AG04449 (cell line): ENCODE data around the gene NALCN.

Experiments used
- CTCF ChIA-PET: fragments of 350-600 bp; formaldehyde crosslinking; extraction: SDS; loops from one replicate; lab custom pipeline; 2021; ENCODE audit warnings: antibody characterized with exemption; lab: Yijun Ruan, JAX
- POLR2A ChIA-PET: fragments of 400-600, 350-600 bp; formaldehyde crosslinking; extraction: SDS; loops from one replicate; lab custom pipeline; 2020; ENCODE audit warnings: antibody characterized with exemption, inconsistent platforms; lab: Yijun Ruan, JAX
- DNase-seq: peaks from one replicate; pipeline ENCODE4 v3.0.0-alpha.2; 2010; ENCODE audit warnings: low read depth, low spot score
- H3K4me3 ChIP-seq: 2 replicates; pipeline ENCODE4 v1.5.1; 2011; ENCODE audit warnings: low read depth, mild to moderate bottlenecking, control low read depth, low read length
- TF ChIP-seq, protein P1 (sequence below): IDR thresholded peaks from one replicate; pipeline ENCODE4 v1.5.1; 2011; ENCODE audit warnings: mild to moderate bottlenecking, moderate library complexity, low read length, control low read depth, inconsistent platforms; ENCODE audit not compliant: insufficient read depth; ENCODE audit errors: missing control alignments

Gene NALCN

DNA sequence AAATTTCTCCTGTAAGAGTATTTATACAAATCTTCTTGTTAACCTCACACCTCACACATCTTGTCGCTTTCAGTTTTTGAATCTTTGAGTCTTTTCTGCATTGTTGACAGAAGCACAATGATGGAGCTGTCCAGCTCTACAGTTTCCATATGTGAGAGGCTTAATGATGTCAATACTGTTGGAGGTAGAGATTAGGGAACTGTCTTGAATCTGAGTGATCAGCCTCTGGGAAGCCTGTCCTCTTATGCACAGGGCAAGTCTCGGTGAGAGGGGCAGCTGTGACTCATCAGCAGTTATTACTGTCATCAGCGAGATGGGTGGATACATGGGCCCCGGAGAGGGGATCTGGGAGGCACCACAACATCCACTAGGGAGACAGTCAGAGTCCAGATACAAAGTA, 31.5 kb upstream of the NALCN start:
- DNase-seq, result no peak
- CTCF ChIA-PET, result interaction anchor here (1.3 kb wide), 1 partner anchor 300 kb away, joined by 4 read pairs; no protein-coding TSS in a partner anchor
- H3K4me3 ChIP-seq, result no peak overlapping the region
- POLR2A ChIA-PET, result no interaction called here
- TF ChIP-seq, protein P1, sequence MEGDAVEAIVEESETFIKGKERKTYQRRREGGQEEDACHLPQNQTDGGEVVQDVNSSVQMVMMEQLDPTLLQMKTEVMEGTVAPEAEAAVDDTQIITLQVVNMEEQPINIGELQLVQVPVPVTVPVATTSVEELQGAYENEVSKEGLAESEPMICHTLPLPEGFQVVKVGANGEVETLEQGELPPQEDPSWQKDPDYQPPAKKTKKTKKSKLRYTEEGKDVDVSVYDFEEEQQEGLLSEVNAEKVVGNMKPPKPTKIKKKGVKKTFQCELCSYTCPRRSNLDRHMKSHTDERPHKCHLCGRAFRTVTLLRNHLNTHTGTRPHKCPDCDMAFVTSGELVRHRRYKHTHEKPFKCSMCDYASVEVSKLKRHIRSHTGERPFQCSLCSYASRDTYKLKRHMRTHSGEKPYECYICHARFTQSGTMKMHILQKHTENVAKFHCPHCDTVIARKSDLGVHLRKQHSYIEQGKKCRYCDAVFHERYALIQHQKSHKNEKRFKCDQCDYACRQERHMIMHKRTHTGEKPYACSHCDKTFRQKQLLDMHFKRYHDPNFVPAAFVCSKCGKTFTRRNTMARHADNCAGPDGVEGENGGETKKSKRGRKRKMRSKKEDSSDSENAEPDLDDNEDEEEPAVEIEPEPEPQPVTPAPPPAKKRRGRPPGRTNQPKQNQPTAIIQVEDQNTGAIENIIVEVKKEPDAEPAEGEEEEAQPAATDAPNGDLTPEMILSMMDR, result no peak

DNA sequence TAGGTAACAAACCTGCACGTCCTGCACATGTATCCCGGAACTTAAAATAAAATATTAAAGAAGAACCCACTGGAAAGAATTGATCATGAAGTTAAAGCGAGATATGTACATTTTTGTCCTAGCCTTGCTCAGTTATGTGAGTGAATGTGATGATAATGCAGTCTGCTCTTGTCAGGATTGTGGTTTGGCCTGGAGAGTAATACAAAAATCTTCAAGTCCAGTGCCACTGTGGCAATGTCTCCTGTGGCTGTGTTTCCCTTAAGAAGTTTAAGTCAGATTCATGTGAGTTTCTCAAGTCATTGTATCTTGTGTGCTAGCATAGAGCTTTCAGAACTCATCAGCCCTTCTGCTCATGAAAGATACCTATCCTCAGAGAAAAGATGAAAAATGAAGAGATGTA, 18.2 kb upstream of the NALCN start:
- POLR2A ChIA-PET, result no interaction called here
- DNase-seq, result no peak
- CTCF ChIA-PET, result no interaction called here
- H3K4me3 ChIP-seq, result no peak overlapping the region
- TF ChIP-seq, protein P1, result no peak

DNA sequence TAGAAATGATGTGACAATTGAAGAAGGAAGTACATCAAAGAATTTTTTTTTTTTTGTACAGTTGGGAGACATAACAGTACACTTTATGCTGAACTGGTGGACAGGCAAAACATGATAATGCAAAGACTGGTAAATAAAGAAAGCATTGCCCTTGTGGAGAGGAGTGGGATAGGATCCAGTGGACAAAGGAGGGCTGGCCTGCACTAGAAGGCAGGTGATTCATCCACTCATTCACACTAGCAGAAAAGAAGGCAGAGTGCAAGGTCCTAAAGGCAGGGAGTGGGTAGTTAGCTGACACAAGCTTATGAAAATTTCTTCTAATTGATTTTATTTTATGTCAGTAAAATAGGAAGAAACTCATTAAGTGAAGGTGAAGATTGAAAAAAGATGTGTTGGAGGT, 17.6 kb upstream of the NALCN start:
- TF ChIP-seq, protein P1, result no peak
- POLR2A ChIA-PET, result no interaction called here
- CTCF ChIA-PET, result no interaction called here
- H3K4me3 ChIP-seq, result no peak overlapping the region
- DNase-seq, result no peak

DNA sequence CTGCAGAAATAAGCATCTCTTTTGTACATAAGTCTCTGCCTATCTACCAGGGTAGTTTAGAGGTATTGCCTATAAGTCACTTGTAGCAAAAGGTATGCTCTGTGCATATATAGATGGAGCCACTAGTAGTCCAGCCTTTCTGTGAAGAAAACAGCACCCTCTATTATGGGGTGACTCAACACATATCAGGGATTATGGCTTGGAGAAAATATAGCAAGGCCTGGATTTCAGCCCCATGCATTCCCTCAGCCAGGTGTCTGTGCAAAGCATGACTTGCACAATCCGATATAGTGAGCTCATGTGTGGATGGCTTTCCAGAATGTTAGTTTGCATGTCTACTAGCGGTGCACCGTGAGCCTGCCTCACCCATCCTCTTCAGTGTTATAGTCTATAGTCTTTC, 13.4 kb upstream of the NALCN start:
- no peak for DNase-seq
- H3K4me3 ChIP-seq, result no peak overlapping the region
- TF ChIP-seq, protein P1, result no peak
- CTCF ChIA-PET, result no interaction called here
- POLR2A ChIA-PET, result no interaction called here

DNA sequence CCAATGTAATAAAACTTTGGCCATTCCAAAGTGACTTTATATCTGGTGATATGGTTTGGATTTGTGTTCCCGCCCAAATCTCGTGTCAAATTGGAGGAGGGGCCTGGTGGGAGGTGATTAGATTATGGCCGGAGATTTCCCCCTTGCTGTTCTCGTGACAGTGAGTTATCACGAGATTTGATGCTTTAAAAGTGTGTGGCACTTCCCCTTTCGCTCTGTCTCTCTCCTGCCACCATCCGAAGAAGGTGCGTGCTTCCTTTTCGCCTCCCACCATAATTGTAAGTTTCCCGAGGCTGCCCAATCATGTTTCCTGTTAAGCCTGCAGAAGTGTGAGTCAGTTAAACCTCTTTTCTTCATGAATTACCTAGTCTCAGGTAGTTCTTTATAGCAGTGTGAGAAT, 9.3 kb upstream of the NALCN start:
- CTCF ChIA-PET, result no interaction called here
- TF ChIP-seq, protein P1, result no peak

DNA sequence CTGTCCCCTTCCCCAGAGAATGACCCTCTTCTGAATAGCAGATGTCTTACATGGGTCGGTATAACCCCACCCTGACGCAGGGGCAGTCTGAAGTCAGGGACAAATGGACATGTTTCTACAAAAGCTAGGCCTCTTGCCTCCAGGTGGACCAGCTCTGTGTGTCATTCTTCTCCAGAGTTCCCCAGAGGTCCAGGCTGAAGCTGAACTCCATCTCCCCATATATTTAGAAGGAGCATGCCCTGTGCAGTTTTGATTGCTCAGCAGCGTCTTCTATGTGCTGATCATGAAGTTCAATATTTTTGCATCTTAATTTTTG, 8.8 kb upstream of the NALCN start:
- no peak overlapping the region for H3K4me3 ChIP-seq
- ChIA-PET POLR2A (no interaction called here), CTCF (no interaction called here)
- DNase-seq, result no peak
- TF ChIP-seq, protein P1, result no peak

More for the DNA sequence above, 9.3 kb upstream of the NALCN start:
- H3K4me3 ChIP-seq, result no peak overlapping the region
- DNase-seq, result no peak
- POLR2A ChIA-PET, result no interaction called here
